Heart left ventricle (tissue), 13 donors: ENCODE results near the gene SNX30.

Source experiments
- POLR2A ChIP-seq, 2 donors: fragments of 450-650 bp; IDR thresholded peaks; one replicate each; pipeline ENCODE4 v1.6.1; 2017; ENCODE audit warnings: antibody characterized with exemption in 2 of 2, mild to moderate bottlenecking in 2 of 2, moderate library complexity in 2 of 2
- TF ChIP-seq, protein P1 (sequence below), 12 donors: fragments of 200-600 bp; sonication (generic) in 4 of 12; IDR thresholded peaks; one replicate each; pipeline versions ENCODE4 v1.5.0 to v1.8.0; 2018 to 2022; ENCODE audit warnings: antibody characterized with exemption in 12 of 12, mild to moderate bottlenecking in 5 of 12
- donor health status: ischemic (EF 13 %, LVEDD 7.1; RV severe dilation, severe dysfunction).
- donor health status: DM: no; HTN: yes; CAD: no.
- donor health status: DM: no; HTN: no; CAD: no.
- donor health status: ischemic (EF 25% LVEDD 6.9; RV normal size, moderate dysfunction).
- donor health status: ischemic (EF 25% LVEDD 5.7; RV mildly dilated, moderate dysfunction).
- donor health status: ischemic (EF 35%, LVEDD 5.7; RV mildly dilated, moderate dysfunction).
- donor health status: nonischemic (EF 11% LVEDD 7.7; RV severe dilation, severe dysfunction).
- donor health status: DM: yes; HTN: yes; CAD: no.
- donor health status: PGD.
- donor health status: ischemic (EF 29% LVEDD 5.4; RV normal size, mild dysfunction).
- donor health status: nonischemic (EF 23%, LVEDD 6.1; RV moderate dilation, normal function).

- TF ChIP-seq, protein P1, sequence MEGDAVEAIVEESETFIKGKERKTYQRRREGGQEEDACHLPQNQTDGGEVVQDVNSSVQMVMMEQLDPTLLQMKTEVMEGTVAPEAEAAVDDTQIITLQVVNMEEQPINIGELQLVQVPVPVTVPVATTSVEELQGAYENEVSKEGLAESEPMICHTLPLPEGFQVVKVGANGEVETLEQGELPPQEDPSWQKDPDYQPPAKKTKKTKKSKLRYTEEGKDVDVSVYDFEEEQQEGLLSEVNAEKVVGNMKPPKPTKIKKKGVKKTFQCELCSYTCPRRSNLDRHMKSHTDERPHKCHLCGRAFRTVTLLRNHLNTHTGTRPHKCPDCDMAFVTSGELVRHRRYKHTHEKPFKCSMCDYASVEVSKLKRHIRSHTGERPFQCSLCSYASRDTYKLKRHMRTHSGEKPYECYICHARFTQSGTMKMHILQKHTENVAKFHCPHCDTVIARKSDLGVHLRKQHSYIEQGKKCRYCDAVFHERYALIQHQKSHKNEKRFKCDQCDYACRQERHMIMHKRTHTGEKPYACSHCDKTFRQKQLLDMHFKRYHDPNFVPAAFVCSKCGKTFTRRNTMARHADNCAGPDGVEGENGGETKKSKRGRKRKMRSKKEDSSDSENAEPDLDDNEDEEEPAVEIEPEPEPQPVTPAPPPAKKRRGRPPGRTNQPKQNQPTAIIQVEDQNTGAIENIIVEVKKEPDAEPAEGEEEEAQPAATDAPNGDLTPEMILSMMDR (IDR thresholded peaks at IDR 0.05), result no peak
- TF ChIP-seq POLR2A (IDR thresholded peaks at IDR 0.05), result no peak
Observed at GRCh38 chr9:112728401-112728800, 22.2 kb upstream of the SNX30 start.
